Tibial nerve (tissue), 4 donors: ENCODE data around the gene ZNF232. TPM values are rescaled to one million over a fixed set of nuclear protein-coding genes. Genes with fewer than 3 reads are reported as not detected.

Experiments used
- DNase-seq, 2 donors: peaks; one replicate each; pipeline ENCODE4 v3.0.0-alpha.2; 2019; ENCODE audit warnings: low spot score in 2 of 2
- H3K27ac ChIP-seq, 4 donors: fragments of 200-600 bp; sonication (generic) in 3 of 4; one replicate each; pipeline ENCODE4 v1.5.1; 2017 to 2019; ENCODE audit warnings: mild to moderate bottlenecking in 1 of 4
- H3K27me3 ChIP-seq, 2 donors: fragments of 200-600 bp; sonication (generic) in 1 of 2; one replicate each; pipeline versions ENCODE4 v1.5.1 to v1.6.0; 2017 to 2019
- H3K36me3 ChIP-seq, 3 donors: fragments of 200-600 bp; sonication (generic); one replicate each; pipeline ENCODE4 v1.5.1; 2018 to 2019
- H3K4me1 ChIP-seq, 4 donors: fragments of 200-600 bp; sonication (generic) in 3 of 4; one replicate each; pipeline ENCODE4 v1.5.1; 2017 to 2019
- H3K4me3 ChIP-seq, 4 donors: fragments of 200-600 bp; sonication (generic) in 3 of 4; one replicate each; pipeline ENCODE4 v1.5.1; 2017 to 2019; ENCODE audit warnings: mild to moderate bottlenecking in 1 of 4, moderate library complexity in 1 of 4
- H3K9me3 ChIP-seq, 4 donors: fragments of 200-600 bp; sonication (generic) in 3 of 4; one replicate each; pipeline ENCODE4 v1.5.1; 2017 to 2019
- EP300 ChIP-seq, 2 donors: sonication (generic); formaldehyde crosslinking; IDR thresholded peaks; one replicate each; pipeline ENCODE4 v1.6.1; 2017; ENCODE audit warnings: antibody characterized with exemption in 2 of 2, mild to moderate bottlenecking in 1 of 2
- POLR2A ChIP-seq, 2 donors: fragments of 450-650 bp; IDR thresholded peaks; one replicate each; pipeline ENCODE4 v1.6.1; 2017; ENCODE audit warnings: antibody characterized with exemption in 2 of 2, mild to moderate bottlenecking in 2 of 2, moderate library complexity in 2 of 2
- WGBS, 2 donors: methylation state at CpG; one replicate each; pipeline ENCODE4 v1.1.5; 2018; 5-methylcytosine and 5-hydroxymethylcytosine counted together
- small RNA-seq: library from RNA; depleted of rRNA; stranded (forward); fragments of <200 nt; gene quantifications from one replicate; pipeline ENCODE3, GENCODE V24; 2016
- total RNA-seq, 4 donors: library from RNA; depleted of rRNA; stranded (reverse); fragments of >200 nt; gene quantifications; one replicate each; pipeline ENCODE4 v1.1.0, GENCODE V29; 2016
- TF ChIP-seq, protein P1 (sequence below), 5 experiments: fragments of 200-600 bp in 3 of 5; fragments of 450-650 bp in 2 of 5; sonication (generic) in 3 of 5; IDR thresholded peaks; one replicate each; pipeline ENCODE4 v1.5.1; 2016 to 2019; ENCODE audit warnings: antibody characterized with exemption in 5 of 5, mild to moderate bottlenecking in 3 of 5, moderate library complexity in 2 of 5

The ZNF232 gene
- total RNA-seq, 4 donors from 2014 or later, result 7.3 to 16.4 (median 9.8) TPM

DNA sequence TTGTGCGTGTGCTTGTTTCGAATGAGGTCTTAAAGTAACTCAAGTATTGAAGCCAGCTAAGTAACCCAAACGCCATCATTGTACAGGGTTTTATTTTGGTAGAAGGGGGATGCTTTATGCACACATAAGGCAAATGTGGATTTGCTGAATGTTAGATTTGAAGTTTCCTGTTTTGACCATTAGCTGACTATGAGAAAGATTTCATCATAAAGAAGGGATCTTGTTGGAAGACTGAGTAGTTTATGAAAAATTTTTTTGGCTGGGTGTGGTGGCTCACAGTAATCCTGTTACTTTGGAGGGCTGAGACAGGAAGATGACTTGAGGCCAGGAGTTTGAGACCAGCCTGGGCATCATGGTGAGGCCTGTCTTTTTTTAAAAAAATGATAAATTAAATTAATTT, 43.4 kb downstream of the ZNF232 start:
- TF ChIP-seq POLR2A (IDR thresholded peaks at IDR 0.05) (no peak), EP300 (IDR thresholded peaks at IDR 0.05) (no peak)
- TF ChIP-seq, protein P1, sequence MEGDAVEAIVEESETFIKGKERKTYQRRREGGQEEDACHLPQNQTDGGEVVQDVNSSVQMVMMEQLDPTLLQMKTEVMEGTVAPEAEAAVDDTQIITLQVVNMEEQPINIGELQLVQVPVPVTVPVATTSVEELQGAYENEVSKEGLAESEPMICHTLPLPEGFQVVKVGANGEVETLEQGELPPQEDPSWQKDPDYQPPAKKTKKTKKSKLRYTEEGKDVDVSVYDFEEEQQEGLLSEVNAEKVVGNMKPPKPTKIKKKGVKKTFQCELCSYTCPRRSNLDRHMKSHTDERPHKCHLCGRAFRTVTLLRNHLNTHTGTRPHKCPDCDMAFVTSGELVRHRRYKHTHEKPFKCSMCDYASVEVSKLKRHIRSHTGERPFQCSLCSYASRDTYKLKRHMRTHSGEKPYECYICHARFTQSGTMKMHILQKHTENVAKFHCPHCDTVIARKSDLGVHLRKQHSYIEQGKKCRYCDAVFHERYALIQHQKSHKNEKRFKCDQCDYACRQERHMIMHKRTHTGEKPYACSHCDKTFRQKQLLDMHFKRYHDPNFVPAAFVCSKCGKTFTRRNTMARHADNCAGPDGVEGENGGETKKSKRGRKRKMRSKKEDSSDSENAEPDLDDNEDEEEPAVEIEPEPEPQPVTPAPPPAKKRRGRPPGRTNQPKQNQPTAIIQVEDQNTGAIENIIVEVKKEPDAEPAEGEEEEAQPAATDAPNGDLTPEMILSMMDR (IDR thresholded peaks at IDR 0.05), result no peak
- no peaks in the 10 kb centered on the region for H3K9me3 ChIP-seq
- H3K4me1 ChIP-seq, result no peaks in the 10 kb centered on the region
- H3K27me3 ChIP-seq, result no peaks in the 10 kb centered on the region
- H3K4me3 ChIP-seq, result no peak overlapping the region
- H3K36me3 ChIP-seq, result no peaks in the 10 kb centered on the region
- H3K27ac ChIP-seq, result no peak overlapping the region
- DNase-seq, result no peak
- 85 to 89% methylated on average over 3 of the region's 3 CpGs for WGBS, 2 donors

DNA sequence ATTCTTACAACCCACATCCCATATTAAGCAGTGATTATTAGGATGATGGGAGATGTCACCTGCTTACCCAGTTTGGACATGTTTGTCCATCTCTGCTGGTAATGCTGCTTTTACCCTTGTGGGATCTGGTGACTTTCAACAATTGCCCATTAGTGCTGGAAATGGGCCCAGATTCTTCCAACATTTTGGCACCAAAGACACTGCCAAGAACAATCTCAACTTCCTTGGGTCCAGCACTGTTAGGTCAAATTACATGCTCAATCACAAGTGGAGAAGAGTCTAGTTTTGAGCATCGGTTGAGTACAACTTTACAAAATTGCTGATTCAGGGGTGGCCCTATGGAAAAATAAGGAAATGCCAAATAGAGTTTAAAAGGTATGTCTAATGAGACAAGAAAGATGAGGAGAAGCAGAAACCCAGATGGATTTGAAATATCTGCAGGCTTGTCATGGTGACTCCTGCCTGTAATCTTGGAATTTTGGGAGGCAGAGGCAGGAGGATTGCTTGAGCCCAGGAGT, 46.4 kb downstream of the ZNF232 start:
- Histone ChIP-seq H3K9me3 (no peaks in the 10 kb centered on the region), H3K4me3 (no peak overlapping the region), H3K27me3 (no peaks in the 10 kb centered on the region), H3K4me1 (no peaks in the 10 kb centered on the region), H3K27ac (no peak overlapping the region), H3K36me3 (no peaks in the 10 kb centered on the region)
- TF ChIP-seq EP300 (IDR thresholded peaks at IDR 0.05) (no peak), POLR2A (IDR thresholded peaks at IDR 0.05) (no peak)
- TF ChIP-seq, protein P1 (IDR thresholded peaks at IDR 0.05), result no peak
- DNase-seq, result no peak
- WGBS, 2 donors, result 38 to 43% methylated on average over 1 of the region's 1 CpG

Small RNAs within 50 kb of the gene (small RNA-seq; reads per million reads assigned to genes)
- gene AC012146.4, result not detected

Other genes starting within 250 kb of the ZNF232 start
- 1 to 10 TPM in 3 of 4 donors, under 1 TPM in 1; 0.90 to 2.0 (median 1.3) TPM for gene C17orf107, start 212.3 kb downstream of the ZNF232 start, total RNA-seq
- 1 to 10 TPM in 2 of 4 donors, under 1 TPM in 2; 0.22 to 2.5 (median 1.0) TPM for gene CHRNE, start 208.8 kb downstream of the ZNF232 start, total RNA-seq
- gene GP1BA, start 179.6 kb downstream of the ZNF232 start, total RNA-seq, result not detected
- 10 to 100 TPM; 30.3 to 42.8 (median 32.3) TPM for gene SLC25A11, start 171.8 kb downstream of the ZNF232 start, total RNA-seq
- gene RNF167, start 171.6 kb downstream of the ZNF232 start, total RNA-seq, result 10 to 100 TPM; 45.0 to 55.0 (median 51.4) TPM
- gene PFN1, start 163.3 kb downstream of the ZNF232 start, total RNA-seq, result 1,000 to 10,000 TPM in 1 of 4 donors, 100 to 1,000 TPM in 3; 422 to 1,004 (median 483) TPM
- 10 to 100 TPM in 2 of 4 donors, 1 to 10 TPM in 2; 7.5 to 15.3 (median 10.2) TPM for gene ENO3, start 160.8 kb downstream of the ZNF232 start, total RNA-seq
- gene SPAG7, start 144.1 kb downstream of the ZNF232 start, total RNA-seq, result 10 to 100 TPM; 36.9 to 70.0 (median 42.0) TPM
- gene CAMTA2, start 124.2 kb downstream of the ZNF232 start, total RNA-seq, result 10 to 100 TPM; 15.3 to 46.2 (median 22.5) TPM
- 1 to 10 TPM; 1.2 to 1.8 (median 1.7) TPM for gene INCA1, start 114.4 kb downstream of the ZNF232 start, total RNA-seq
- gene KIF1C, start 113.9 kb downstream of the ZNF232 start, total RNA-seq, result 10 to 100 TPM; 78.0 to 89.7 (median 79.6) TPM
- gene SLC52A1, start 76.5 kb downstream of the ZNF232 start, total RNA-seq, result not detected
- 1 to 10 TPM; 2.5 to 7.1 (median 4.7) TPM for gene ZFP3, start 33.4 kb downstream of the ZNF232 start, total RNA-seq
- gene USP6, start 4.2 kb upstream of the ZNF232 start, total RNA-seq, result 1 to 10 TPM in 1 of 4 donors, under 1 TPM in 1, not detected in 2; under 0.01 to 3.9 TPM
- gene ZNF594, start 80.0 kb upstream of the ZNF232 start, total RNA-seq, result 10 to 100 TPM; 19.6 to 37.2 (median 25.6) TPM
- 1 to 10 TPM in 3 of 4 donors, under 1 TPM in 1; 0.84 to 3.0 (median 1.5) TPM for gene SCIMP, start 123.0 kb upstream of the ZNF232 start, total RNA-seq
- gene RABEP1, start 170.4 kb upstream of the ZNF232 start, total RNA-seq, result 10 to 100 TPM; 45.7 to 61.8 (median 47.7) TPM